ENCODE measurements around the gene METTL17. TPM values are rescaled to one million over a fixed set of nuclear protein-coding genes. Genes with fewer than 3 reads are reported as not detected.

Gene METTL17
- total and polyA plus RNA-seq, 2 of the 8 experiments (the other 6 are each of a cell fraction or from before 2014, with no cell fraction given): 73.8 to 138 TPM

- Histone ChIP-seq H2AFZ (ENCODE audit: low read length) (no peak overlapping the region), H2BK20ac (ENCODE audit: low read length) (no peak overlapping the region), H2BK15ac (ENCODE audit: low read length) (no peak overlapping the region), H4K91ac (replicated peaks; ENCODE audit: insufficient read length, low read length) (no peak overlapping the region), H2AK5ac (ENCODE audit: low read depth, low read length) (no peak overlapping the region), H2BK12ac (ENCODE audit: low read depth, low read length) (peak overlapping the region; percentile 85), H3K4me2 (ENCODE audit: insufficient read depth in 1 of 2, low read depth in 2 of 2, low read length in 2 of 2) (peak overlapping the region; percentile 76 to 94), H3K4me1 (replicated peaks in 1 of 4; ENCODE audit: control insufficient read depth in 3 of 4, insufficient read depth in 4 of 4, low read length in 3 of 4) (peaks cover 4 to 22% (median 14%) of the 10 kb centered on the region in 4 experiments; a peak in 6 of 7 replicates), H4K20me1 (replicated peaks in 1 of 2; ENCODE audit: control insufficient read depth in 1 of 2, insufficient read depth in 2 of 2, low read length in 2 of 2) (no peaks in the 10 kb centered on the region), H3K27me3 (replicated peaks in 1 of 4; ENCODE audit: control insufficient read depth in 3 of 4, extremely low read depth in 1 of 4, insufficient read depth in 3 of 4, low read length in 3 of 4) (peaks cover 2 to 25% (median 22%) of the 10 kb centered on the region in 4 experiments; a peak in 6 of 7 replicates), H3K36me3 (ENCODE audit: control insufficient read depth in 2 of 4, insufficient read depth in 4 of 4, low read length in 3 of 4) (peaks cover 0 to 5% (median under 1%) of the 10 kb centered on the region in 4 experiments; a peak in 3 of 8 replicates), H4K5ac (ENCODE audit: insufficient read length, low read depth, low read length) (no peak overlapping the region), H3K23me2 (ENCODE audit: low read depth, low read length) (peaks cover 17% of the 10 kb centered on the region), H2BK120ac (replicated peaks; ENCODE audit: low read depth, low read length) (no peak overlapping the region), H3K79me1 (ENCODE audit: low read depth, low read length) (no peaks in the 10 kb centered on the region), H3K4ac (replicated peaks; ENCODE audit: insufficient read length, low read depth, low read length) (no peak overlapping the region), H3K18ac (ENCODE audit: extremely low read depth, low read length) (peak overlapping the region; percentile 95), H3K4me3 (ENCODE audit: extremely low read depth in 1 of 4, insufficient read depth in 2 of 4, low read depth in 3 of 4, low read length in 4 of 4) (peak overlapping the region; percentile 55 to 92 (median 70)), H3K9ac (replicated peaks in 1 of 4; ENCODE audit: extremely low read depth in 1 of 4, low read depth in 3 of 4, low read length in 3 of 4) (peak overlapping the region in 2 of 4 experiments; percentile 24 to 31; a peak in 1 of 7 replicates), H3K27ac (ENCODE audit: low read depth, low read length) (no peak overlapping the region), H3K9me3 (ENCODE audit: insufficient read depth in 2 of 2, low read depth in 1 of 2, low read length in 1 of 2) (no peaks in the 10 kb centered on the region), H4K8ac (ENCODE audit: extremely low read depth, insufficient read depth, low read length) (peak overlapping the region; percentile 39; the same call in 1 of the 2 replicates), H3K79me2 (ENCODE audit: control insufficient read depth in 1 of 2, insufficient read depth in 2 of 2, low read length in 2 of 2) (no peaks in the 10 kb centered on the region), H3K14ac (ENCODE audit: insufficient read length) (no peak overlapping the region), H3K56ac (replicated peaks; ENCODE audit: insufficient read length, low read depth, low read length) (no peak overlapping the region), H2BK5ac (ENCODE audit: low read depth, low read length) (no peak overlapping the region), H3K23ac (ENCODE audit: insufficient read length) (no peak overlapping the region)
- ChIA-PET POLR2A (ENCODE audit: partially characterized antibody) (interaction anchor here (1.0 to 3.4 kb wide), 12 partner anchors 8 to 79 kb away, joined by 3 to 19 read pairs (median 4); partner anchors contain the start of genes ARHGEF40 and RNASE13), CTCF (ENCODE audit: partially characterized antibody) (interaction anchor here (0.6 to 16.1 kb wide), 13 partner anchors 8 to 576 kb away, joined by 3 to 371 read pairs (median 5); partner anchors contain the start of genes ARHGEF40 and RNASE7)
- DNase-seq (ENCODE audit: low read depth in 1 of 2, low spot score in 2 of 2) (no peak), FAIRE-seq (no peak)
- TF ChIP-seq SAP30 (IDR thresholded peaks at IDR 0.05; ENCODE audit: insufficient read depth, insufficient replicate concordance, low read length): peak; percentile 44
- TF ChIP-seq KDM1A (IDR thresholded peaks at IDR 0.05; ENCODE audit: borderline replicate concordance, low read length): no peak
- no peak for TF ChIP-seq SP4 (IDR thresholded peaks at IDR 0.05; ENCODE audit: low read length)
- 0 out of 2 replicates have a peak, but pooled peaks have one; percentile 4 for TF ChIP-seq SUZ12 (IDR thresholded peaks at IDR 0.05; ENCODE audit: low read length)
- peak; percentile 6 for TF ChIP-seq EZH2 (IDR thresholded peaks at IDR 0.05; ENCODE audit: low read depth, low read length, severe bottlenecking)
- WGBS, 2 experiments (ENCODE audit: extremely low coverage in 1 of 2, insufficient coverage in 1 of 2, insufficient read length in 1 of 2, insufficient replicate concordance in 2 of 2, low coverage in 1 of 2, low lambda C conversion rate in 2 of 2, missing lambda C conversion rate in 1 of 2): 30% methylated on average over 15 of the region's 17 CpGs; no CpG with 5 or more reads in 1 of the 2 experiments
Measured at GRCh38 chr14:21023817-21024584, 34.2 kb downstream of the METTL17 start.
